Measurements from ENCODE around the gene ASB15. TPM values are rescaled to one million over a fixed set of nuclear protein-coding genes. Genes with fewer than 3 reads are reported as not detected.
A peak's percentile ranks its signal among the peaks of the same experiment; 100 is the strongest.
"Not testable (repeated sequence)": the region's sequence is repeated elsewhere in the genome, so short reads cannot be mapped to it uniquely, and the experiment has no call there.

The ASB15 gene
- not detected in 2 replicates for total RNA-seq (2014; rRNA removed; shearing (Covaris generic))

DNA sequence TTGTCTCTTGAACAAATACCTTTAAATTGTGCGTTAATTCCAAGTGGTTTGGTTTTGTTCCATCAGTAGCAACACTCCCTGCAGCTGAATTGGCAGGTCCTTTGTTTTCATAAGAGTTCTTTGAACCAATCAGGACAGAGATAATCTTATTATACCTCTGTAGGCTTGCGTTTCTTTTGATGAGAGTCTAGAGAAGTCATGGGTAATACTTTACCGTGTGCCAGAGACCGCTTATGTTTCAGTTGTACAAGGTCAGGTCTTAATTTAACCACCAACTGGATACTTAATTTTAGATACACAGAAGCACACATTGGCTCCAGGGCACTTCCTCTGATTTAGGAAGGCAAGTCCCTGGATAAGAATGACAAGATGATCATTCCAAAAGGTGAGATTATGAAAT, at the start of gene ASB15:
Gene ASB15 (plus strand): TSS at position 292 of the 400 bp plus-strand sequence. CDS start 12,682 bp downstream, outside the sequence.
- DNase-seq (ENCODE audit: low read depth): no peak

DNA sequence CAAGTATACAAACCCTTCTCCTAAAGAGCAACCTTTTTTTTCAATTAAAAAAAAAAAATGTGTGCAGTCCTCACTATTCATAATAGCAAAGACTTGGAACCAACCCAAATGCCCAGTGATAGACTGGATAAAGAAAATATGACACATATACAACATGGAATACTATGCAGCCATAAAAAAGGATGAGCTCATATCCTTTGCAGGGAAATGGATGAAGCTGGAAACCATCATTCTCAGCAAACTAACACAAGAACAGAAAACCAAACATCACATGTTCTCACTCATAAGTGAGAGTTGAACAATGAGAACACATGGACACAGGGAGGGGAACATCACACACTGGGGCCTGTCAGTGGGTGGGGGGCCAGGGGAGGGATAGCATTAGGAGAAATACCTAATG, 49.5 kb upstream of the ASB15 start:
- DNase-seq (ENCODE audit: low read depth): not testable (repeated sequence)

DNA sequence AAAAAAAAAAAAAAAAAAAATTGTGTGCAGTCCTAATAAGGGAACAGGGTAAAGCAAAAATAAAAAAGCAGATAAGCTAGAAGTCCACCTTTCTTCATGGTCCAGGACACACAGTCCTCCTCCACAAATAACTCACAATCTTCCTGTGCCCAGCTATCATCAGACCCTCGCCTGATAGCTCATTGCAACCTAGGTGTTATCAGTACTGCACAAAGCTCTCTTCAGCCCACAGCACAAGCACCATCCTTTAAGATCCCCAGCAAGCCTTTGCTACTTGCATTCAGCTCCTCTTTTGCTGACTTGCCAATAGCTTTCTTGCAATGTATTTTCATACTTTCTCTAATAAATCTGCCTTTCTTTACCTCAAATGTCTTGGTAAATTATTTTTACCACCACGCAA, 49.0 kb upstream of the ASB15 start:
- DNase-seq (ENCODE audit: low read depth): no peak

DNA sequence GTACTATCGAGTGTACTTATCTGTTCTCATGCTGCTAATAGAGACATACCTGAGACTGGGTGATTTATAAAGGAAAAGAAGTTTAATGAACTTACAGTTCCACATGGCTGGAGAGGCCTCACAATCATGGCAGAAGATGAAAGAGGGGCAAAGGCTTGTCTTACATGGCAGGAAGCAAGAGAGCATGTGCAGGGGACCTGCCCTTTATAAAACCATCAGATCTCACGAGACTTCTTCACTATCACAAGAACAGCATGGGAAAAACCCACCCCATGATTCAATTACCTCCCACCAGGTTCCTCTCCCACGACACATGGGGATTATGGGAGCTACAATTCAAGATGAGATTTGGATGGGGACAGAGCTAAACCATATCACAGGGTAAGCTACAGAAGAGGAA, 48.5 kb upstream of the ASB15 start:
- no peak for DNase-seq (ENCODE audit: low read depth)

DNA sequence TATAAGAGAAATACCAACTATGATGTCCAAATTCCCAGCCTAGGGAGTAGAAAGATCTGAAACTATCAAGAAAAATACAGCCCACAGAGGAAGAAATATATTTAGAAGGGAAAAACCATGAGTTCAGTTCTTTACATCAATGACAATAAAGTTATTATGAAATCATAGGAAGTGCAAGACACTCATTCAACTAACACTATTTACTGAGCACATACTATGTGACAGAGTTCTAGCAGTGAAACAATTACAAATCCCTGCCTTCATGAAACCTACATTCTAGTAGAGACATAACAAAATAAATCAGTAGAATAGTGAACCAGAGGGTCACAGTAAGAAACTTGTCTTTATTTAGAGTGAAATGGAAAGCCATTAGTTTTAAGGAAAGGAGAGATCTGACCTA, 46.1 kb upstream of the ASB15 start:
- no peak for DNase-seq (ENCODE audit: low read depth)

DNA sequence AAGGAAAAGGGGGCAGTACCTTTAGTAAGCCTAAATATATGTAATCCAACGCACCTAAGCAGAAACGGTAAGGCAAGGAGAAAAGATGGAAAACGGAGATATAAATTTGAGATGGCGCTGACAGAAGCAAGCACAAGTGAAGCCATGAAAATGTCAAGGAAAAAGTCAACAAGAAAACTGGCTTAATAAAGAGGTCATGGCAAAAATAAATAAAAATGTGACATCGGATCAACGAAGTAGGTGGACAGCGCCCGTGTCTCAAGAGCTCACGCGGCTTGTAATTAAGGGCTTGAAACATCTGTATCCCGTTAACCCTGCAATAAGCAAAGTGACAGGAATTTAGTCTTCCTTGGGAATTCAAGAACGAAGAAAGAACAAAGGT, 44.6 kb upstream of the ASB15 start:
- peak; percentile 24 for DNase-seq (ENCODE audit: low read depth)

DNA sequence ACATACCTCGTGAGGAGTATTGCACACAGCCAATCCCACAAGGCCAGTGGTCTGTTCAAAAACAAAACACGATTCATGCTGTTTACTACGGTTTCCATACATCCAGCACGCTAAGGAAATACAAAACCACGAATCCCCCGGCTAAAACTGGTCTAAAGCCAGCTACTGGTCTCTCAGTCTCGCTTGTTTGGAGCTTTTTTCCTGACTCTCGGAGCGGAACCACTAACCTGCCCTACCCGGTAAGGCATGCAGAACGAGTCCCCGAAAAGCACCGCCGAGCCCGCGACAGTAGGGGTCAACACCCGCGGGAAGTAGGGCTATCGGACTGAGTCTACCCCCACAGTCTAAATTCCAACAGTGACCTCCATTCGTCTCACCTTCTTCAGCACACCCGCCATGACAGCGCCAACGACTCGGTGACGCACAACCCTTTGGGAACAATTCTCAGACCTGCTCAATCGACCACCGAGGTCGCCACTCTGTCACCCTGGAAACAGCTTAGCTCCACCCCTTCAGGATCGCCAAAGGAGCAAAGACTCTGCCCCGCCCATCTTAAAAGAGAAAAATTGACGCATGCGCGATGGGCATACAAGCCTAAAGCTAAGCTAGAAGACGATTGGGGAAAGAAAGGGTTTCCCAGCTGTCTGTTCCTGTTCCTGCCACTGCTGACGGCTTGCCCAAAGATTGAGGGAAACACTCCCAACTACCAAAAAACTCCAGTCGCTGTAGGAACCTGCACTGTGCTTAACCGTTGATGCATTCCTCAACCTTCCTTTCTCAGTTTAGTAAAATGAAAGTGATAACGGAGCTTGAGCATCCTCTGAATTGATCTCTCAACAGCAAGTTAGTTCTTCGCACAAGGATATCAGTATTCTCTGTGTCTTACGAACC, 44.0 kb upstream of the ASB15 start, which contains the start of gene NDUFA5:
Gene NDUFA5 (minus strand): TSS at position 421 of the 891 bp plus-strand sequence. CDS start 23 bp downstream, at position 398.
- DNase-seq (ENCODE audit: low read depth): peak; percentile 99

DNA sequence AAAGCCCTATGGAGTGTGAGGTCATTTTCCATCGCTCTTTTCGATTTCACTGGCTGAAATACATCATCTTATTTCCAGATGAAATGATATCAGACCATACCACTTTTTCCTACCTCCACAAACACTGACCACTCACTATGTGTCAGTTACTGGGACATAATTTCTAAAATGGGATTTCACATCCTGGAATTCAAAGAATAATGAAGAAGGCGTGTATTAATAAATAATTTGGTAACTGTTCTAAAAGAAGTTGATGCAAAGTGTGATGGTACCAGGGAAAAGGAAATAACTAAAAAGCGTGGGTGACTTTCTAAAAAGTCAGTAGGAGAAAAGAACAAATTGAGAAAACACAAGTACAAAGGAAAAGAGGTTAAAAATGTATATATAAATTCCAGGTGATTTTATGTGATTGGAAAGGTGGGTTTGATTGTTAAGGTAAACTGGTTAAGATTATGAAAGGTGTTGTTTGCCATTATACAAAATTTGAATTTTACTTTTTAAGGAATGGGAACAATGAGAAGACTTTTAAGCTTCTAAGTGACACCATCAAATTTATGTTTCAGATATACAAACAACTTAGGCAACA, 43.2 kb upstream of the ASB15 start:
- DNase-seq (ENCODE audit: low read depth): no peak

DNA sequence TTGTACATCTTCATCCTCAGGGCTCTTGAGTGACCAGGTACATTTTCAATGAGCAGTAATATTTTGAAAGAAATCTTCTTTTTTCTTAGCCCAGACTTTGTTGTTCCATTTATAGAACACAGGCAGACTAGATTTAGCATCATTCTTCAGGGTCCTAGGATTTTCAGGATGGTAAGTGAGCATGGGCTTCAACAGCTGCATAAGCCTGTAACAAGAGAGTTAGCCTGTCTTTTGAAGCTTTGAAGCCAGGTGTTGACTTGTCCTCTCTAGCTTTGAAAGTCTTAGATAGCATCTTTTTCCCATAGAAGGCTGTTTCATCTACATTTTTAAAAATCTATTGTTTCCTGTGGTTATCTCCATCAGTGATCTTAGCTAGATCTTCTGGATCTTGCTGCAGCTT, 39.5 kb upstream of the ASB15 start:
- DNase-seq (ENCODE audit: low read depth): no peak

DNA sequence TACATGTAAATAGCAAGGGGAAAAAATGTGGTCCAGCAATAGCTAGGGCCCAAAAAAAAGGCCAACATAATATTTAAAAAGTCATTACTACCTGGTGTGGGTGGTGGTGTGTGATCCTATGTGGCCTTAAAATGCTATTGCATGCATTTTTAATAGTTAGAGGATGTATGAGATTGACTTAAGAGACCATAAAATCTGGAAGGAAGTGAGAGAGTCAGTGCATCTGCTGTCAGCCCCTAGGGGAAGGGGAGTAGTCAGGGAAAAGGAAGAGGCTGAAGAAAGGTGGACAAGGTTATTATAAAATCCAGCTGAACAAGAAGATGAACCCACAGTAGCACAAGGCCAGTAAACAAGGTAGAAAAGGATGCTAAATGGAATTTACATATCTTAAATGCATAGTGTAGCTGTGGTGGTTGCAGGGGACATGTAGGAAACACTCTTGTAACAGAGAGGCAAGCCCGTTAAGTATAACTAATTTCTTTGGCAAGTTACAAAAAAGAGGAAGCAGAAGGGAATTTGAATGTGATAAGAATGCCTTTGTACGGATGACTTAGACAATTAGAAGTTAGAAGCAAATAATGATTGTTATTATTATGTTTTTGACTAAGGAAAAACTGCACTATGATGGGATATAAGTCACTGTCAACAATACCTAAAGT, 32.1 kb upstream of the ASB15 start:
- DNase-seq (ENCODE audit: low read depth): no peak

DNA sequence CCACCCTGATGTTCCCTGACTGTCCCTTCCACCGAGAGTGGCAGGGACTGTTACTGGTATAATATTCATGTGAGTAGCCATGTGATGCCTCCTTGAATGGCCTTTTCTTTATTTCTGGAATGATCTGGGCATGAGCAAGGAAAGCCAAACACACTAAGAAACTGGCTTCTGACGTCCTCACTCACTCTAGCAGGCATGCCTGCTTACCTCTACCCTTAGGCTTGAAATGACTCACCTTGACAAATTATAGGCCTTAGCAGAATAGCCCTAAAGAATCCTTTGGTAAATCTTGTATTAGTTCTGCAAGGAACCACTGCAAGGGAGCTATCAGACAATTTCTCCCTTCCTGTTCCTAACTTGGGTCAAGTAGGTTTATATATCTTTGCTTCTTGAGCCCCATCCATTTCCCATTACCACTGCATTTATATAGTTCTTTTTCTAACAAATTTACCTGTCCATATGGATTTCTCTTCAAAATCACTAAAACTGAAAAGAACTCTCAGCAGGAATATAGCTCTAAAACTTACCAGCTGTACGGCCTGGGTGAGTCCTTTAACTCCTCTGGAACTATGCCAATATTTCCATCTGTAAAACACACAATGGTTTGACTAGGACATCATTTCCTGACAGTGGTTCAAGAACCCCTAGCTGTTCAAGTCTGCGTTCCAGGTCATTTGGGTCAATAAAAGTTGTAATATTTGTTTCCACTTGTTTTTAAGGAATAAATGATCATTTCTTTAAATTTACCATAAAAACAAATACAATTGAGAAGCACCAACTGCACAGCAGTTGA, 31.0 kb upstream of the ASB15 start:
- DNase-seq (ENCODE audit: low read depth): peak; percentile 56

DNA sequence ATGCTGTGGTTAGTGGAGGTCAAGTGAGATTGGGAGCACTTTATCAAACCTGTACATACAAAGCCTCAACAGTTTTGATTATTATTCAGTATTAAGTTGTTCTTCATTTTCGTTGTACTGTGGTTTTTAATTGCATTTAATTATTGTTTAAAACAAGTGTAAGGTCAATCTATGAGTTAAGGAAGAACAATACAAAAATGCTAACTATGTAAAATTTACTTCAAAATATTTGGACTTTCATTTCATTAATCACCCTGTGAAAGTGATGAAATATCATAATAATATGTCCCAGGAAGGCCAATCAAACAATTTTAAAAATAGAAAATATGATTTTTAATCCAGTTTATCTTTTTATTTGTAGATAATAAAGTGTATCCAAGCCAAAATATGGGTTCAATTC, 30.4 kb upstream of the ASB15 start:
- DNase-seq (ENCODE audit: low read depth): no peak

DNA sequence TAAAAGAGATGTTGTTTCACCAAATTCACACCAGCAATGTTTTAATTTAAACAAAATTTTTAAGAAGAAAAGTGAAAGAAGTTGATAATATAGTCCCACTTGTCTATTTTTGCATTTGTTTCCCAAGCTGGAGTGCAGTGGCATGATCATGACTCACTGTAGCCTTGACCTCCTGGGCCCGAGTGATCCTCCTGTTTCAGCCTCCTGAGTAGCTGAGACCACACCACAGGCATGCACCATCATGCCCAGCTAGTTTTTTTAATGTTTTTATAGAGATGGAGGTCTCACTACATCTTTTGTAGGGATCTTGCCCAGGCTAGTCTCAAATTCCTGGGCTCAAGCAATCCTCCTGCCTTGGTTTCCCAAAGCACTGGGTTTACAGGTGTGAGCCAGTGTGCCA, 29.9 kb upstream of the ASB15 start:
- DNase-seq (ENCODE audit: low read depth): peak; percentile 36

DNA sequence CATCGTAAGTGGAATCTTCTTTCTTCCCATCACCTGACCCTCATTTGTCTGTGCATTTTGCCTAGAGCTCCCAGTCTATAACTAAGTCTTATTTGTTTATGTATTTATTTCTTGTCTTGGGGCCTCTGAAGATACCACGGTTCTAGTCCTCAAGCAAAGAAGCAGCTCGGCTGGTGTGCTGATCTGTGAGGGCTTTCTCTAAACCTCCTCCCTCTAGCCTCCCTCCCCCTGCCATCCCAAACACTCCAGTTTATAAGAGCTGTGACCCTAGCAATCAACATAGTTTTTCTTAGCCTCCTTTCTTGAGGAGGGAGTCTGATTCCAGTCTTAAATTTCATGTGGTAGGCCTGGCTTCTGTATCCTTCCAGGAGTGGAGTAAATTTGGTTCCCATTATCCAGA, 28.3 kb upstream of the ASB15 start:
- DNase-seq (ENCODE audit: low read depth): no peak

DNA sequence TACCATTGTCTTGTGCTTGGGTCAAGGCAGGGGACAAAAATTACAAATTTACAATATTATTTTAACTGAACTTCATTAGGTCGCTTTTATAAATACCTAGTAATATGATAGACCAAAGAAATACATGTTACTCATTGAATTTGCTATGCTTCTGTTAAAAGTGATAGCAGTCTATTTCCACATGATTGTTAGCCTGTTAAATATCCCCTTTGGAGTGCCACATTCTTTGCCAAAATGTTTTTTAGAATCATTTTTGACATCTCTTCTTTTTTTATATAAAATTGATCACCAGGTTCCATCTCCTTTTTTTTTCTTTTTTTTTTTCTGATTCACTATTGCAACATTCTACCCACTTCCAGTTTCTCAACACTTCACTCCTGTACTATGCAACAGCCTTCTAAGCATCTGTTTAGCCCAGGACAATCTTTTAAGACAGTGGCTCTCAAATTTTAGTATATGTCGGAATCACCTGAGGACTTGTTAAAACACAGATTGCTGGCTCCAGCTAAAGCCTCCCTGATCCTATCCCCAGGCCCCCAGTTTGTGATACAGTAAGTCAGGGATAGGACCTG, 27.6 kb upstream of the ASB15 start:
- DNase-seq (ENCODE audit: low read depth): no peak

DNA sequence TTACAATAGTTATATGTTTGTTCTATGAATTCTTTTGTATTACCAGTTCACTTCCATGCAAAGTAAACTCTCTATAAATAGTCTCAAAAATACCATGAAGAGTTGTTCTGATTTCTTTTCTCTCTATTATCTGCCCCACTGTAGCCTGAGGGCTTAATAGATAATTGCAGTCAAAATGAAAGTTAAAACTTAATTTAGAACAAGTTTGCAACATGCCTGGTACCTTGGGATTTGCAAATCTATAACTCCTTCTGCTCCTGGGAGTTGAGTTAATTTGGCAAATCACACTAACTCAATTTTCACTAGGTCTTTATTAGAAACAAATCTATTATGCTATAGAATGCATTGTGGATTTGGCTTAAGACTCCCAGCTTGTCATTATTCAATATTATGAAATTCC, 22.2 kb upstream of the ASB15 start:
- DNase-seq (ENCODE audit: low read depth): no peak

DNA sequence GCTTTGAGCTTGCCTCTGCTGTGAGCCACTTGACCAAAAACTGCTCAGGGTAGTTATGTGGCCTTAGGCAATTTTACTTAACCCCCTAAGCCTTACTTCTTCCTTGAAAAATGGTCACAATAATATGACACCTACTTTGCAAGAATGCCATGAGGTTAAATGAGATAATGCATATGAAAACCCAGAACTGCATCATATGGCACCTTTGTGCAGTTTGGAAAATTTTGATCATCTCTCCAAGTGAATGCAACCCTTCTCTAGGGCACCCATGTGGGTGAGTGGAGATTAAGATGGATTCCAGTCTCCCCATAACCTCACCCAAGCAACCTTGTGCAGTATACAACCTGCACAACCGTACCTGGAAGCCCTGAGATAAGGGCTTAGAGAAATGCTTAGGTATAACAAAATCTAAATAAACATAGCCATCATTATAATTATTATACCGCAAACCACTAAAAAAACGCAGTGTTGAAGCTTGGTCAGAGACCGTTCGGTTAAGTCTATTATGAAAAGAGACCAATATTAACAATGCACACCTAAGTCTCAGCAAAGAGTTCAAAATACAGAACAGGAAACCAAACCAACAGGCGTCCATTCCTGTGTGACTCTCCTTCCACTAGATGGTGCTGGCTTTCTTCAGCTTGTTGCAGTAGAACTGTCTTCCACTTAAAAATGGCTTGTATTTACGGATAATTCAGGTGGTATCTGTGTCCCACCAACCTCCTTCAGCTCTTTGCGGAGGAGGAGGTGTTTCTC, 21.0 kb upstream of the ASB15 start:
- peak; percentile 34 for DNase-seq (ENCODE audit: low read depth)

DNA sequence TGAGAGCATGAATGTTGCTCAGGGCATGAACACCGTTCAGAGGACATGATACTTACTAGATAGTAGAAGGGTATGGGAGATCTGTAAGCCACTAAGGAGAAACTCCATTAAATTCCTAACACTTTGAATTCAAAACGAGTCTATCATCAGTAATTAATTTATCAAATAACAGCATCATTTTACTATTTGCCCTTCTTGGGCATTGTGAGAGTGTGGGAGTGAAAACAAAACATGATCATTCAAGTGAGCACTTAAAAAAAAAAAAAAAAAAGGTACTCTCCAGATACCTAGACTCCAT, 20.5 kb upstream of the ASB15 start:
- no peak for DNase-seq (ENCODE audit: low read depth)

DNA sequence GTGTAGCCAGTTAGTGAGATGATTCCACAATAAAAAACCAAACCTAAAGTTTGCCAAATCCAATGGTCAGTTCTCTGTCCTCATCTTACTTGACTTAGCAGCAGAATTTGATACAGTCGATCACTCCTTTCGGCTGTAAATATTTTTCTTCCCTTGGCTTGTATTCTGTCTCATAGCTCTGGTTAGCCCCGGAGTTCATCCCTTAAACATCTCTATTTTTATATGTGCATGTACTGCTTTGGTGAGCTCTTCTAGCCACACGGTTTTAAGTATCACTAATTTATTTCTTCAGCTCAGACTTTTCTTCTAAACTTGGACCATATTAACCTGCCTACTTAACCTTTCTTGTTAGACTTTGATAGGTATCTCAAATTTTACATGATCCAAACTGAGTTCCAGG, 17.8 kb upstream of the ASB15 start:
- DNase-seq (ENCODE audit: low read depth): no peak

DNA sequence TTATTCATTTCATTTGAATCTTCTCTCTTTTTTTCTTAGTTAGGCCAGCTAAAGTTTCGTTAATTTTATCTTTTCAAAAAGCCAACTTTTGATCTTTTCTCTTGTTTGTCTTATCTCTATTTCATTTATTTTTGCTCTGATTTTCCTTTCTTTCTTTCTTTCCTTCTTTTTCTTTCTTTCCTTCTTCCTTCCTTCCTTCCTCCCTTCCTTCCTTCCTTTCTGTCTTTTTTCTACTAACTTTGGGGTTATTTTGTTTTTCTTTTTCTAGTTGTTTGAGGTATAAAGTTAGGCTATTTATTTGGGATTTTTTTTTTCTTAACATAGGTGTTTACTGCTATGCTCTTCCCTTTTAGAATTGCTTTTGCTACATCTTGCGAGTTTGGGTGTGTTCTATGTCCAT, 13.2 kb upstream of the ASB15 start:
- DNase-seq (ENCODE audit: low read depth): no peak

DNA sequence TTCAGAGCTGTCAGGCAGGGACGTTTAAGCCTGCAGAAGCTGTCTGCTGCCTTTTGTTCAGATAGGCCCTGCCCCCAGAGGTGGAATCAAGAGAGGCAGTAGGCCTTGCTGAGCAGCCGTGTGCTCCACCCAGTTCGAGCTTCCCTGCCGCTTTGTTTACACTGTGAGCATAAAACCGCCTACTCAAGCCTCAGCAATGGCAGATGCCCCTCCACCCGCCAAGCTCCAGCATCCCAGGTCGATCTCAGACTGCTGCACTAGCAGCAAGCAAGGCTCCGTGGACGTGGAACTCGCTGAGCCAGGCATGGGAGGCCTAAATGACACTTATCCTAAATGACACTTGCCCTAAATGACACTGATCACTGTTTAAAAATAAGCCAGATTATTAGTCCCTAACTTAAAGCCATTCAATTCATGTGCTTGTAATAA, 6.8 kb upstream of the ASB15 start:
- DNase-seq (ENCODE audit: low read depth): peak; percentile 3

Measured in M059J (cell line).